ENCODE measurements around the gene STOM.
A peak's percentile ranks its signal among the peaks of the same experiment; 100 is the strongest.
"Not testable (repeated sequence)": the region's sequence is repeated elsewhere in the genome, so short reads cannot be mapped to it uniquely, and the experiment has no call there.

STOM gene, protein sequence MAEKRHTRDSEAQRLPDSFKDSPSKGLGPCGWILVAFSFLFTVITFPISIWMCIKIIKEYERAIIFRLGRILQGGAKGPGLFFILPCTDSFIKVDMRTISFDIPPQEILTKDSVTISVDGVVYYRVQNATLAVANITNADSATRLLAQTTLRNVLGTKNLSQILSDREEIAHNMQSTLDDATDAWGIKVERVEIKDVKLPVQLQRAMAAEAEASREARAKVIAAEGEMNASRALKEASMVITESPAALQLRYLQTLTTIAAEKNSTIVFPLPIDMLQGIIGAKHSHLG

DNA sequence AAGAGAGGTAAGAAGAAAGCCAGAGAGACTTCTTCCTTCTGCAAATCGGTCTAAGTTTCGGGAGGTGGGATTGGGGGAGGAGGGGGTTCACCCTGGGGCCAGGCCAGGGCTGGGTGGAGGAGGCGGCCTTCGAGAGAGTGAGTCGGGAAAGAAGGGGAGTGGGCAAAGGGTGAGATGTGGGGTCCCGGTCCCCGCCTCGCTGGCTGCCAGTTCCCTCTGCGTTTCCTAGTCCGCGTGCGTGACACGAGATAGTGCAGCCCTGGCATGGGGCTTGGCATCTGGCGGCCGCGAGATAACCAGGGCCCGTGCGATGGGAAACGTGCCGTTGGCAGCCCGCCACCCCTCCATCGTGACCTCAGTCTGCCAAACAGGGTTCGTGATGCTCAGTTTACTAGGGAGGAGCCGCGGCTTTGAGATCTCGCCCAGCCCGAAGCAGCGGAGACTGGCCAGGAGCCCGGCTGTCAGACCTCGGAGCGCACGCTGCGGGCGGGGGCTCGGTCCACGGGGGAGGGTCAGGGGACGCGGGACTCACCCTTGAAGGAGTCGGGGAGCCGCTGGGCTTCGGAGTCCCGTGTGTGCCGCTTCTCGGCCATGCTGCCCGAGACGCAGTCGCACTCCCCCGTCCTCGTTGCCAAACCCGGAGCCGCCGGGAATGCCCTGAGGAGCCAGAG, at the start of gene STOM:
Gene STOM, minus strand, starts transcription at position 656 of the 671 bp plus-strand sequence. Its CDS starts 63 bp downstream, at position 593.
- Mint-ChIP-seq H3K27me3 (no peaks in the 10 kb centered on the region), H3K4me3 (peak within 1 kb of the TSS; percentile 91), H3K36me3 (peaks cover 2% of the 10 kb centered on the region), H3K4me1 (peaks cover 13% of the 10 kb centered on the region), H3K27ac (peak within 1 kb of the TSS; percentile 87), H3K9me3 (peaks cover 4% of the 10 kb centered on the region)
- ATAC-seq (ENCODE audit: low read depth) (peak; percentile 42), DNase-seq (ENCODE audit: low spot score in 2 of 2) (no peak)

DNA sequence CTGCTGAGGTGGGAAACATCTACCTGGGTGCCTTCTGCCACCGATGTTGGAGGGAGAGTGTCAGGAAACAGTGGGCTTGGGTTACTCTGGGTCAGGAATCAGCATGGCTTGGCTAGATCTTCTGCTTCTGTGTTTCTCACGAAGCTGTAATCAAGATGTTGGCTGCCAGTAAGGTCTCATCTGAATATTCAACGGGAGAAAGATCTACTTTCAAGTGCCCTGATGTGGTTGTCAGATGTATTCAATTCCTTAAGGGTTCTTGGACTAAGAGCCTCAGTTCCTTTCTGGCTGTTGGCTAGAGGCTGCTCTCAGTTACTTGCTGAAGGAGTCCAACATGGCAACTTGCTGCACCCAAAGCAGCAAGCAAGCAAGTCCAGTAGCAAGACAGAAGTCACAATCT, 41.9 kb upstream of the STOM start:
- no peaks in the 10 kb centered on the region for H3K36me3 Mint-ChIP-seq
- DNase-seq (ENCODE audit: low spot score in 2 of 2) (no peak), ATAC-seq (ENCODE audit: low read depth) (no peak)
- H3K27ac Mint-ChIP-seq: no peak overlapping the region
- H3K9me3 Mint-ChIP-seq: no peaks in the 10 kb centered on the region
- no peaks in the 10 kb centered on the region for H3K27me3 Mint-ChIP-seq
- no peak overlapping the region for H3K4me3 Mint-ChIP-seq
- no peaks in the 10 kb centered on the region for H3K4me1 Mint-ChIP-seq

DNA sequence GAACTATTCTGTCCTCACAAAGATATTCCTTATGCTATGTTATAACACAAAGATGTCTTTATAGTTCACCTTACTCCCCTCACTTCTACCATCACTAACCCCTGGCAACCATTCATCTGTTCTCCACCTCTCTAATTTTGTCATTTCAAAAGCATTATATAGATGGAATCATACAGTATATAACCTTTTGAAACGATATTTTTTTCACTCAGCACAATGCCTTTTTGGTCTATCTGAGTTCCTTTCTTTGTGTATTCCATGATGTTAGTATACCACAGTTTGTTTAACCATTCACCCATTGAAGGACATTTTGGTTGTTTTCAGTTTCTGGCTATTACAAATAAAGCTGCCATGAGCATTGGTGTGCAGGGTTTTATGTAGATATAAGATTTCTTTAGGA, 35.8 kb upstream of the STOM start:
- H3K4me1 Mint-ChIP-seq: no peaks in the 10 kb centered on the region
- no peak for ATAC-seq (ENCODE audit: low read depth)
- no peaks in the 10 kb centered on the region for H3K27me3 Mint-ChIP-seq
- H3K27ac Mint-ChIP-seq: no peak overlapping the region
- H3K9me3 Mint-ChIP-seq: peaks cover 2% of the 10 kb centered on the region
- no peak overlapping the region for H3K4me3 Mint-ChIP-seq
- no peaks in the 10 kb centered on the region for H3K36me3 Mint-ChIP-seq
- DNase-seq (ENCODE audit: low spot score in 2 of 2): no peak

DNA sequence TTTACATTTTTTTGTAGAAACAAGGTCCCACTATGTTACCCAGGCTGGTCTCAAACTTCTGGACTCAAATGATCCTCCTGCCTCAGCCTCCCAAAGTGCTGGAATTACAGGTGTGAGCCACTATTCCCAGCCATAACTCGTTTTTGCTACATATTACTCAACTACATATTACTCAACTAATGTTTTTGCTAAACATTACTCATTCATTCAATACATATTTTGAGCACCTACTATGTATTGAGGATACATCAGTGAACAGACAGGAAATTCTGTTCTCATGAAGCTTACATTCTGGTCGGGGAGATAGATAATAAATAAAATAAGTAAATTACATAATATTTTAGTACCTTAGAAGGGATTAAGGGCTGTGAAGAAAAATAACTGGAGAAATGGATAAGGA, 34.9 kb upstream of the STOM start:
- DNase-seq (ENCODE audit: low spot score in 2 of 2) (no peak), ATAC-seq (ENCODE audit: low read depth) (no peak)
- H3K27me3 Mint-ChIP-seq: no peaks in the 10 kb centered on the region
- H3K4me1 Mint-ChIP-seq: no peaks in the 10 kb centered on the region
- H3K9me3 Mint-ChIP-seq: peaks cover 2% of the 10 kb centered on the region
- H3K4me3 Mint-ChIP-seq: no peak overlapping the region
- H3K36me3 Mint-ChIP-seq: no peaks in the 10 kb centered on the region
- H3K27ac Mint-ChIP-seq: no peak overlapping the region

DNA sequence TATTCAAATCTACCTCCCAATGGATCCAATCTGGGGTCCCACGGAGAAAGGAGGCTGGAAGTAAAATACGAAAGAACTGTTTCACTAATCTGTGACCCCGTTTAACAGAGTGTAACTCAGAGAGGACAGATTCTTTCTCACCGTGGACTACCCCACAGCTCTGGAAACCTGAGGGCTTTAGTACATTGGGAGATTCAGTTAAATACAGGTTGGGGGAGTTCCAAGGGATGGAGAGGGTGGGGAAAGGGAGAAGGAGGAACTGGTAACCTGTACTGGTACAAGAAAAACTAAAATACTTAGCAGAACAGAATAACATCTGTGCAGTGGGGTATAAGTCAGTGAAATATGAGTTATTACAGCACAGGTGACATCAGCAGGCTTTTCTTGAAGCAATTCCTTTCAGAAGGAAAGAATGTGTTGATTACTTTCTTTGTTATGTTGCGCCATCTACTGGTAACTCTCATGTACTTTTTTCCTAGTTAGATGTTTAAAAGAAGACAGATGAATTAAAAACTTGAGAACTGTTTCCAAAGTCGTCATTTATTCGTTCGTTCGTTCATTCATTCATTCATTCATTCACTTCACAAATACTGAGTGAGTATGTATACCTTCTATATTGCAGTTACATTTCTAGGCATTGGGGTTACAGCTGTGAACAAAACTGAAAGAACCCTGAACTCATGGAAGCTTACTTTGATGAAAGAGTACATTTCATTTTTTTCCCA, 30.0 kb upstream of the STOM start:
- Mint-ChIP-seq H3K9me3 (peaks cover 2% of the 10 kb centered on the region), H3K27me3 (no peaks in the 10 kb centered on the region), H3K4me1 (no peaks in the 10 kb centered on the region), H3K27ac (no peak overlapping the region), H3K4me3 (no peak overlapping the region), H3K36me3 (peaks cover 2% of the 10 kb centered on the region)
- ATAC-seq (ENCODE audit: low read depth): peak; percentile 41
- DNase-seq (ENCODE audit: low spot score in 2 of 2): peak in 1 of 2 donors; percentile 45

GRCh38 chr9:121399126-121399882, 29.3 kb upstream of the STOM start:
- DNase-seq (ENCODE audit: low spot score in 2 of 2): no peak
- Mint-ChIP-seq H3K36me3 (peaks cover 2% of the 10 kb centered on the region), H3K27ac (no peak overlapping the region), H3K27me3 (no peaks in the 10 kb centered on the region), H3K9me3 (peaks cover 2% of the 10 kb centered on the region), H3K4me1 (no peaks in the 10 kb centered on the region), H3K4me3 (no peak overlapping the region)
- no peak for ATAC-seq (ENCODE audit: low read depth)

GRCh38 chr9:121398374-121398773, 28.3 kb upstream of the STOM start:
- no peaks in the 10 kb centered on the region for H3K4me1 Mint-ChIP-seq
- peaks cover 2% of the 10 kb centered on the region for H3K36me3 Mint-ChIP-seq
- ATAC-seq (ENCODE audit: low read depth): no peak
- peaks cover 2% of the 10 kb centered on the region for H3K9me3 Mint-ChIP-seq
- H3K27ac Mint-ChIP-seq: no peak overlapping the region
- no peak for DNase-seq (ENCODE audit: low spot score in 2 of 2)
- no peaks in the 10 kb centered on the region for H3K27me3 Mint-ChIP-seq
- H3K4me3 Mint-ChIP-seq: no peak overlapping the region

GRCh38 chr9:121397277-121397676, 27.2 kb upstream of the STOM start:
- ATAC-seq (ENCODE audit: low read depth); H3K4me1 Mint-ChIP-seq; H3K4me3 Mint-ChIP-seq; H3K9me3 Mint-ChIP-seq; DNase-seq (ENCODE audit: low spot score in 2 of 2); H3K27ac Mint-ChIP-seq; H3K27me3 Mint-ChIP-seq; H3K36me3 Mint-ChIP-seq: not testable (repeated sequence)

DNA sequence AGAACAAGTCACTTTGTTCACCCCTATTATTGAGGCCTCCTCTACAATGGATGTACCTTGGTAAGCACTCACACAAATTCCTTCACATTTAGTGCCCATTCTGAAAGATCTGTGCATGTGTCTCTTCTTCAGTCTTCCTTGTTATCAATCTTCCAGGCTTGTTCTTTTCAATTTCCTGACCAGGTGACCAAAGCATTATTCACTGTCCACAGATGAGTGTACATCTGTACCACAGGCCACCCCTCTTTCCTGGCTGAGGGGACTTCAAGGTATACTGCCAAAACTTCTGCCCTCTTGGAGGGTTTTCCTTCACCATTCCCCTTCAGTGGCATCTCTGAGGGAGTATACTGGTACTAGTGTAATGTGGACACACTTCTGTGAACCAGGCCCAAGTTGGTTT, 25.5 kb upstream of the STOM start:
- Mint-ChIP-seq H3K36me3 (peaks cover 2% of the 10 kb centered on the region), H3K4me3 (no peak overlapping the region), H3K9me3 (peaks cover 2% of the 10 kb centered on the region), H3K4me1 (no peaks in the 10 kb centered on the region), H3K27me3 (no peaks in the 10 kb centered on the region), H3K27ac (no peak overlapping the region)
- ATAC-seq (ENCODE audit: low read depth) (no peak), DNase-seq (ENCODE audit: low spot score in 2 of 2) (no peak)

- H3K9me3 Mint-ChIP-seq: peaks cover 2% of the 10 kb centered on the region
- no peaks in the 10 kb centered on the region for H3K27me3 Mint-ChIP-seq
- H3K4me3 Mint-ChIP-seq: no peak overlapping the region
- H3K4me1 Mint-ChIP-seq: no peaks in the 10 kb centered on the region
- H3K27ac Mint-ChIP-seq: no peak overlapping the region
- ATAC-seq (ENCODE audit: low read depth) (no peak), DNase-seq (ENCODE audit: low spot score in 2 of 2) (no peak)
- peaks cover 2% of the 10 kb centered on the region for H3K36me3 Mint-ChIP-seq
These were observed 24.2 kb upstream of the STOM start for GRCh38 chr9:121394292-121394691.

- Mint-ChIP-seq H3K9me3 (peaks cover 2% of the 10 kb centered on the region), H3K4me3 (no peak overlapping the region), H3K4me1 (no peaks in the 10 kb centered on the region), H3K27ac (no peak overlapping the region), H3K27me3 (no peaks in the 10 kb centered on the region), H3K36me3 (peaks cover 2% of the 10 kb centered on the region)
- DNase-seq (ENCODE audit: low spot score in 2 of 2) (no peak), ATAC-seq (ENCODE audit: low read depth) (no peak)
These were observed 23.3 kb upstream of the STOM start for GRCh38 chr9:121393318-121393717.

GRCh38 chr9:121390372-121390771, 20.3 kb upstream of the STOM start:
- H3K27ac Mint-ChIP-seq: no peak overlapping the region
- DNase-seq (ENCODE audit: low spot score in 2 of 2) (no peak), ATAC-seq (ENCODE audit: low read depth) (no peak)
- H3K27me3 Mint-ChIP-seq: no peaks in the 10 kb centered on the region
- no peak overlapping the region for H3K4me3 Mint-ChIP-seq
- no peaks in the 10 kb centered on the region for H3K9me3 Mint-ChIP-seq
- no peaks in the 10 kb centered on the region for H3K4me1 Mint-ChIP-seq
- H3K36me3 Mint-ChIP-seq: no peaks in the 10 kb centered on the region

DNA sequence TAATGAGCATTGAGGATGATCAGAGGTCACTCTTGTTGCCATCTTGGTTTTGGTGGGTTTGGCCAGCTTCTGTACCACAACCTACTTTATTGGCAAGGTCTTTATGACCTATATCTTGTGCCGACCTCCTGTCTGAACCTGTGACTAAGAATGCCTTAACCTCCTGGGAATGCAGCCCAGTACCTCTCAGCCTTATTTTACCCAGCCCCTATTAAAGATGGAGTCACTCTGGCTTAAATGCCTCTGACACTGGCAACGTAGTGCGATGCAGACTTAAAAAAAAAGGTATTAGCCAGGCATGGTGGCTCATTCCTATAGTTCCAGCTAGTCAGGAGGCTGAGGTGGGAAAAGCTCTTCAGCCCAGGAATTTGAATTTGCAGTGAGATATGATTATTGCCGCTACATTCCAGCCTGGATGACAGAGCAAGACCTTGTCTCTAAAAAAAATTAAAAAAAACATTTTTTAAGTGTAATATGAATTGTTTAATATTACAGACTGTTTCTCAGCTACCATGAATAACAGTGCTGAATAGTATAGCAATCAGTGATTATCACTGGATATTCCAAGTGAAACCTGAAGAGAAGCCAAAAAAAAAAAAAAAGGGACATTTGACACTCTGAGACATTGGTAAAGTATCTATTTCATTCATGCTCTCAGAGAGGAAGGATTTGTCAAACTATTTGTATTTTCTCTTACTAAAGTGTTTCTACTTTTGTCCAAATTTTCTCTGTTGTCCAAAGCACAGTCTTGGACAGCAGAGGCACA, 18.3 kb upstream of the STOM start:
- Mint-ChIP-seq H3K36me3 (no peaks in the 10 kb centered on the region), H3K4me1 (no peaks in the 10 kb centered on the region), H3K4me3 (no peak overlapping the region), H3K27ac (no peak overlapping the region), H3K9me3 (no peaks in the 10 kb centered on the region), H3K27me3 (no peaks in the 10 kb centered on the region)
- ATAC-seq (ENCODE audit: low read depth) (no peak), DNase-seq (ENCODE audit: low spot score in 2 of 2) (no peak)

Measured in memory B cell (primary cell).